T-helper 1 cell treated with Interleukin-12 subunit alpha and Interleukin-12 subunit beta and Interleukin-4 antibody, amounts not matched to agents 30 μg/mL and 1 μg/mL, for 36 hours (primary cell): ENCODE results near the gene STAB1.

Experiments used
- H3K27ac Mint-ChIP-seq: one replicate; pipeline ENCODE4 v1.8.0; 2021; ENCODE audit warnings: mild to moderate bottlenecking, mixed read lengths
- H3K27me3 Mint-ChIP-seq: one replicate; pipeline ENCODE4 v1.8.0; 2021; ENCODE audit warnings: low read depth, mixed read lengths
- H3K36me3 Mint-ChIP-seq: one replicate; pipeline ENCODE4 v1.8.0; 2021; ENCODE audit warnings: low read depth, mixed read lengths
- H3K4me1 Mint-ChIP-seq: one replicate; pipeline ENCODE4 v1.8.0; 2021; ENCODE audit warnings: low read depth, mixed read lengths
- H3K4me3 Mint-ChIP-seq: one replicate; pipeline ENCODE4 v1.8.0; 2021; ENCODE audit warnings: mild to moderate bottlenecking, moderate library complexity, mixed read lengths
- H3K9me3 Mint-ChIP-seq: one replicate; pipeline ENCODE4 v1.8.0; 2021; ENCODE audit warnings: mixed read lengths

The STAB1 gene

GRCh38 chr3:52455283-52456168 is 39.6 kb upstream of the STAB1 start, which contains the start of gene NISCH:
Gene NISCH, plus strand, starts transcription at chr3:52455604. Its CDS starts 38 bp downstream, at chr3:52455642.
- peak within 1 kb of the TSS; percentile 86 for H3K27ac Mint-ChIP-seq
- no peaks in the 10 kb centered on the region for H3K9me3 Mint-ChIP-seq
- peaks cover 23% of the 10 kb centered on the region for H3K4me1 Mint-ChIP-seq
- peak within 1 kb of the TSS; percentile 96 for H3K4me3 Mint-ChIP-seq
- peaks cover 18% of the 10 kb centered on the region for H3K36me3 Mint-ChIP-seq
- no peaks in the 10 kb centered on the region for H3K27me3 Mint-ChIP-seq

- Mint-ChIP-seq H3K4me1 (peaks cover 23% of the 10 kb centered on the region), H3K9me3 (no peaks in the 10 kb centered on the region), H3K36me3 (peaks cover 20% of the 10 kb centered on the region), H3K27me3 (no peaks in the 10 kb centered on the region), H3K27ac (peak overlapping the region; percentile 83), H3K4me3 (peak overlapping the region; percentile 96)
Observed at GRCh38 chr3:52456169-52456799, 38.9 kb upstream of the STAB1 start.

- Mint-ChIP-seq H3K4me1 (peaks cover 23% of the 10 kb centered on the region), H3K27ac (peak overlapping the region; percentile 56), H3K36me3 (peaks cover 20% of the 10 kb centered on the region), H3K27me3 (no peaks in the 10 kb centered on the region), H3K4me3 (peak overlapping the region; percentile 96), H3K9me3 (no peaks in the 10 kb centered on the region)
Observed at GRCh38 chr3:52456800-52457183, 38.3 kb upstream of the STAB1 start.

- peaks cover 24% of the 10 kb centered on the region for H3K36me3 Mint-ChIP-seq
Observed at GRCh38 chr3:52458031-52458760, 36.9 kb upstream of the STAB1 start.

GRCh38 chr3:52458770-52459545 is 36.2 kb upstream of the STAB1 start:
- peaks cover 24% of the 10 kb centered on the region for H3K36me3 Mint-ChIP-seq
- no peak overlapping the region for H3K27ac Mint-ChIP-seq
- H3K27me3 Mint-ChIP-seq = no peaks in the 10 kb centered on the region
- peaks cover 23% of the 10 kb centered on the region for H3K4me1 Mint-ChIP-seq
- H3K4me3 Mint-ChIP-seq = no peak overlapping the region
- no peaks in the 10 kb centered on the region for H3K9me3 Mint-ChIP-seq

More at GRCh38 chr3:52458031-52458760, 36.9 kb upstream of the STAB1 start:
- Mint-ChIP-seq H3K27me3 (no peaks in the 10 kb centered on the region), H3K4me3 (no peak overlapping the region), H3K9me3 (no peaks in the 10 kb centered on the region), H3K27ac (no peak overlapping the region), H3K4me1 (peaks cover 23% of the 10 kb centered on the region)

GRCh38 chr3:52461874-52462273 is 33.3 kb upstream of the STAB1 start:
- H3K36me3 Mint-ChIP-seq = peaks cover 21% of the 10 kb centered on the region

GRCh38 chr3:52463416-52463815 is 31.7 kb upstream of the STAB1 start:
- H3K36me3 Mint-ChIP-seq = peaks cover 10% of the 10 kb centered on the region
- no peaks in the 10 kb centered on the region for H3K9me3 Mint-ChIP-seq
- H3K27ac Mint-ChIP-seq = no peak overlapping the region
- H3K4me3 Mint-ChIP-seq = no peak overlapping the region
- H3K4me1 Mint-ChIP-seq = no peaks in the 10 kb centered on the region
- H3K27me3 Mint-ChIP-seq = no peaks in the 10 kb centered on the region

More at GRCh38 chr3:52461874-52462273, 33.3 kb upstream of the STAB1 start:
- no peak overlapping the region for H3K4me3 Mint-ChIP-seq
- peaks cover 7% of the 10 kb centered on the region for H3K4me1 Mint-ChIP-seq
- no peaks in the 10 kb centered on the region for H3K9me3 Mint-ChIP-seq
- H3K27me3 Mint-ChIP-seq = no peaks in the 10 kb centered on the region
- H3K27ac Mint-ChIP-seq = no peak overlapping the region

GRCh38 chr3:52468336-52468735 is 26.8 kb upstream of the STAB1 start:
- no peaks in the 10 kb centered on the region for H3K9me3 Mint-ChIP-seq
- peaks cover 17% of the 10 kb centered on the region for H3K36me3 Mint-ChIP-seq
- H3K4me1 Mint-ChIP-seq = no peaks in the 10 kb centered on the region
- H3K27ac Mint-ChIP-seq = no peak overlapping the region
- no peak overlapping the region for H3K4me3 Mint-ChIP-seq
- H3K27me3 Mint-ChIP-seq = no peaks in the 10 kb centered on the region

- Mint-ChIP-seq H3K4me3 (no peak overlapping the region), H3K36me3 (peaks cover 18% of the 10 kb centered on the region), H3K4me1 (no peaks in the 10 kb centered on the region), H3K27me3 (no peaks in the 10 kb centered on the region), H3K27ac (no peak overlapping the region), H3K9me3 (no peaks in the 10 kb centered on the region)
Observed at GRCh38 chr3:52469001-52469400, 26.1 kb upstream of the STAB1 start.

- Mint-ChIP-seq H3K4me1 (no peaks in the 10 kb centered on the region), H3K4me3 (no peak overlapping the region), H3K9me3 (no peaks in the 10 kb centered on the region), H3K27me3 (no peaks in the 10 kb centered on the region), H3K36me3 (peaks cover 22% of the 10 kb centered on the region), H3K27ac (no peak overlapping the region)
Observed at GRCh38 chr3:52470920-52471319, 24.2 kb upstream of the STAB1 start.

- H3K27ac Mint-ChIP-seq = no peak overlapping the region
- no peaks in the 10 kb centered on the region for H3K4me1 Mint-ChIP-seq
- H3K27me3 Mint-ChIP-seq = no peaks in the 10 kb centered on the region
- peaks cover 25% of the 10 kb centered on the region for H3K36me3 Mint-ChIP-seq
- H3K4me3 Mint-ChIP-seq = no peak overlapping the region
- H3K9me3 Mint-ChIP-seq = no peaks in the 10 kb centered on the region
Observed at GRCh38 chr3:52471371-52472238, 23.5 kb upstream of the STAB1 start.

GRCh38 chr3:52472239-52473000 is 22.7 kb upstream of the STAB1 start:
- peaks cover 25% of the 10 kb centered on the region for H3K36me3 Mint-ChIP-seq
- no peak overlapping the region for H3K27ac Mint-ChIP-seq

GRCh38 chr3:52473026-52473425 is 22.1 kb upstream of the STAB1 start:
- Mint-ChIP-seq H3K9me3 (no peaks in the 10 kb centered on the region), H3K36me3 (peaks cover 27% of the 10 kb centered on the region), H3K27me3 (no peaks in the 10 kb centered on the region), H3K27ac (no peak overlapping the region), H3K4me3 (no peak overlapping the region), H3K4me1 (no peaks in the 10 kb centered on the region)

More at GRCh38 chr3:52472239-52473000, 22.7 kb upstream of the STAB1 start:
- Mint-ChIP-seq H3K27me3 (no peaks in the 10 kb centered on the region), H3K9me3 (no peaks in the 10 kb centered on the region), H3K4me1 (no peaks in the 10 kb centered on the region), H3K4me3 (no peak overlapping the region)
